T-helper 1 cell treated with Interleukin-12 subunit alpha and Interleukin-12 subunit beta and Interleukin-4 antibody, amounts not matched to agents 30 μg/mL and 1 μg/mL, for 36 hours (primary cell): Measurements from ENCODE around the gene SP4.

Source experiments
- H3K27ac Mint-ChIP-seq: one replicate; pipeline ENCODE4 v1.8.0; 2021; ENCODE audit warnings: mild to moderate bottlenecking, mixed read lengths
- H3K27me3 Mint-ChIP-seq: one replicate; pipeline ENCODE4 v1.8.0; 2021; ENCODE audit warnings: low read depth, mixed read lengths
- H3K36me3 Mint-ChIP-seq: one replicate; pipeline ENCODE4 v1.8.0; 2021; ENCODE audit warnings: low read depth, mixed read lengths
- H3K4me1 Mint-ChIP-seq: one replicate; pipeline ENCODE4 v1.8.0; 2021; ENCODE audit warnings: low read depth, mixed read lengths
- H3K4me3 Mint-ChIP-seq: one replicate; pipeline ENCODE4 v1.8.0; 2021; ENCODE audit warnings: mild to moderate bottlenecking, moderate library complexity, mixed read lengths
- H3K9me3 Mint-ChIP-seq: one replicate; pipeline ENCODE4 v1.8.0; 2021; ENCODE audit warnings: mixed read lengths

The SP4 gene

DNA sequence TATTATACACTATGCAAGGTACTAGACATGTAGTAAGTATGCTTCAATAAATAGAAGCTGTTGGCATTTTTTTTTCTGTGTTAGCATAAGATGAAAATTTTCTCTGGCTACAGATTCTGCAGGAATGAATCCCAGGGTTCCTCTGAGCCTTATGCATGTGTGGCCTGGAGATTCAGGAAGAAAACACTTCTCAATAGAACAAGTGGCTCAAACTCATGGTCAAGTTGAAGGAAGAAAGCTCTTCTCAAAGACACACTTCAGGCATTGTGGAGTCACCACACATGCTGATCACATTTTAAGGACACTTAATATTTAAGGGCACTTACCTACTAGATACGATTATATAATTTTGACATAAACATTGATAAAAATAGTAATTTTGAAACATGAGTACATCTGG is 134.5 kb downstream of the SP4 start:
- H3K27me3 Mint-ChIP-seq, result peaks cover 4% of the 10 kb centered on the region
- no peaks in the 10 kb centered on the region for H3K4me1 Mint-ChIP-seq
- H3K36me3 Mint-ChIP-seq, result peaks cover 7% of the 10 kb centered on the region
- H3K9me3 Mint-ChIP-seq, result no peaks in the 10 kb centered on the region
- no peak overlapping the region for H3K4me3 Mint-ChIP-seq
- H3K27ac Mint-ChIP-seq, result no peak overlapping the region
